ENCODE measurements around the gene ETS2. TPM values are rescaled to one million over a fixed set of nuclear protein-coding genes. Genes with fewer than 3 reads are reported as not detected.

The ETS2 gene
- total and polyA plus RNA-seq, 2 experiments from 2014 or later: 19.5 to 36.8 TPM

DNA sequence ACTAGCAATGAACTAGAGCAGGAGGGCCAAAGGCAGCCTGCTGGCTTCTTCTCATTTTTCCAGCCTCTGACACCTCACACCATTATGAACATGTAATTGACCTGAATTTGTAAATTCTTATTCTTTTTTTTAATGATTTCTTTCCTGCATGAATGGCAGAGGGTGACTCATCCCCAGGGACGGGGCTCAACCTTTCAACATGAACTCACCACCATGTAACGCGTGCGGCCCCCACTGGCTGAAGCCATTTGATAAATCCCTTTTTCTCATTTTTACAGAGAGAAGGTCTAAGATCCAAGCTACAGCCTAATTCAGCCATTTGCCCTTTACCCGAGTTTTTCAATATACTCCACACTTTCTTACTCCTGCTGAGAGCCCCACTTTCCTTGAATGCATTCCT is 9.3 kb upstream of the ETS2 start:
- Histone ChIP-seq H3K36me3 (ENCODE audit: insufficient read depth) (no peaks in the 10 kb centered on the region), H3K4me2 (no peak overlapping the region), H3K4me1 (ENCODE audit: insufficient read depth) (no peaks in the 10 kb centered on the region), H3K9me2 (ENCODE audit: insufficient read depth) (0 out of 2 replicates have a peak, but pooled peaks cover 9% of the 10 kb centered on the region), H3K79me2 (replicated peaks; ENCODE audit: insufficient read depth) (no peaks in the 10 kb centered on the region), H3K27ac (ENCODE audit: low read depth) (no peak overlapping the region), H3K27me3 (ENCODE audit: insufficient read depth) (no peaks in the 10 kb centered on the region), H2AFZ (peak overlapping the region; percentile 78), H4K20me1 (replicated peaks; ENCODE audit: insufficient read depth) (no peaks in the 10 kb centered on the region), H3F3A (replicated peaks; ENCODE audit: low read depth) (no peaks in the 10 kb centered on the region), H3K4me3 (no peak overlapping the region)
- ATAC-seq: no peak
- no peaks in the 10 kb centered on the region for H3K9me3 Mint-ChIP-seq
- H3K36me3 Mint-ChIP-seq (ENCODE audit: low read depth): no peaks in the 10 kb centered on the region; the same call in 2 of the 3 replicates
- no peak overlapping the region for H3K4me3 Mint-ChIP-seq
- no peak for DNase-seq (ENCODE audit: low spot score)
- peaks cover 11% of the 10 kb centered on the region for H3K4me1 Mint-ChIP-seq
- peaks cover 7% of the 10 kb centered on the region for H3K27me3 Mint-ChIP-seq (ENCODE audit: insufficient read depth, low read depth, poor library complexity)
- no peak for TF ChIP-seq NANOG (IDR thresholded peaks at IDR 0.05; ENCODE audit: borderline replicate concordance)
- TF ChIP-seq, protein P1, sequence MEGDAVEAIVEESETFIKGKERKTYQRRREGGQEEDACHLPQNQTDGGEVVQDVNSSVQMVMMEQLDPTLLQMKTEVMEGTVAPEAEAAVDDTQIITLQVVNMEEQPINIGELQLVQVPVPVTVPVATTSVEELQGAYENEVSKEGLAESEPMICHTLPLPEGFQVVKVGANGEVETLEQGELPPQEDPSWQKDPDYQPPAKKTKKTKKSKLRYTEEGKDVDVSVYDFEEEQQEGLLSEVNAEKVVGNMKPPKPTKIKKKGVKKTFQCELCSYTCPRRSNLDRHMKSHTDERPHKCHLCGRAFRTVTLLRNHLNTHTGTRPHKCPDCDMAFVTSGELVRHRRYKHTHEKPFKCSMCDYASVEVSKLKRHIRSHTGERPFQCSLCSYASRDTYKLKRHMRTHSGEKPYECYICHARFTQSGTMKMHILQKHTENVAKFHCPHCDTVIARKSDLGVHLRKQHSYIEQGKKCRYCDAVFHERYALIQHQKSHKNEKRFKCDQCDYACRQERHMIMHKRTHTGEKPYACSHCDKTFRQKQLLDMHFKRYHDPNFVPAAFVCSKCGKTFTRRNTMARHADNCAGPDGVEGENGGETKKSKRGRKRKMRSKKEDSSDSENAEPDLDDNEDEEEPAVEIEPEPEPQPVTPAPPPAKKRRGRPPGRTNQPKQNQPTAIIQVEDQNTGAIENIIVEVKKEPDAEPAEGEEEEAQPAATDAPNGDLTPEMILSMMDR (conservative IDR thresholded peaks at IDR 0.05; ENCODE audit: low read depth in 2 of 2): peak in 1 of 2 experiments; percentile 26; a peak in 2 of 4 replicates
- no peak for TF ChIP-seq ZNF114 (CRISPR knock-in tag; IDR thresholded peaks at IDR 0.05)
- TF ChIP-seq, protein P2, sequence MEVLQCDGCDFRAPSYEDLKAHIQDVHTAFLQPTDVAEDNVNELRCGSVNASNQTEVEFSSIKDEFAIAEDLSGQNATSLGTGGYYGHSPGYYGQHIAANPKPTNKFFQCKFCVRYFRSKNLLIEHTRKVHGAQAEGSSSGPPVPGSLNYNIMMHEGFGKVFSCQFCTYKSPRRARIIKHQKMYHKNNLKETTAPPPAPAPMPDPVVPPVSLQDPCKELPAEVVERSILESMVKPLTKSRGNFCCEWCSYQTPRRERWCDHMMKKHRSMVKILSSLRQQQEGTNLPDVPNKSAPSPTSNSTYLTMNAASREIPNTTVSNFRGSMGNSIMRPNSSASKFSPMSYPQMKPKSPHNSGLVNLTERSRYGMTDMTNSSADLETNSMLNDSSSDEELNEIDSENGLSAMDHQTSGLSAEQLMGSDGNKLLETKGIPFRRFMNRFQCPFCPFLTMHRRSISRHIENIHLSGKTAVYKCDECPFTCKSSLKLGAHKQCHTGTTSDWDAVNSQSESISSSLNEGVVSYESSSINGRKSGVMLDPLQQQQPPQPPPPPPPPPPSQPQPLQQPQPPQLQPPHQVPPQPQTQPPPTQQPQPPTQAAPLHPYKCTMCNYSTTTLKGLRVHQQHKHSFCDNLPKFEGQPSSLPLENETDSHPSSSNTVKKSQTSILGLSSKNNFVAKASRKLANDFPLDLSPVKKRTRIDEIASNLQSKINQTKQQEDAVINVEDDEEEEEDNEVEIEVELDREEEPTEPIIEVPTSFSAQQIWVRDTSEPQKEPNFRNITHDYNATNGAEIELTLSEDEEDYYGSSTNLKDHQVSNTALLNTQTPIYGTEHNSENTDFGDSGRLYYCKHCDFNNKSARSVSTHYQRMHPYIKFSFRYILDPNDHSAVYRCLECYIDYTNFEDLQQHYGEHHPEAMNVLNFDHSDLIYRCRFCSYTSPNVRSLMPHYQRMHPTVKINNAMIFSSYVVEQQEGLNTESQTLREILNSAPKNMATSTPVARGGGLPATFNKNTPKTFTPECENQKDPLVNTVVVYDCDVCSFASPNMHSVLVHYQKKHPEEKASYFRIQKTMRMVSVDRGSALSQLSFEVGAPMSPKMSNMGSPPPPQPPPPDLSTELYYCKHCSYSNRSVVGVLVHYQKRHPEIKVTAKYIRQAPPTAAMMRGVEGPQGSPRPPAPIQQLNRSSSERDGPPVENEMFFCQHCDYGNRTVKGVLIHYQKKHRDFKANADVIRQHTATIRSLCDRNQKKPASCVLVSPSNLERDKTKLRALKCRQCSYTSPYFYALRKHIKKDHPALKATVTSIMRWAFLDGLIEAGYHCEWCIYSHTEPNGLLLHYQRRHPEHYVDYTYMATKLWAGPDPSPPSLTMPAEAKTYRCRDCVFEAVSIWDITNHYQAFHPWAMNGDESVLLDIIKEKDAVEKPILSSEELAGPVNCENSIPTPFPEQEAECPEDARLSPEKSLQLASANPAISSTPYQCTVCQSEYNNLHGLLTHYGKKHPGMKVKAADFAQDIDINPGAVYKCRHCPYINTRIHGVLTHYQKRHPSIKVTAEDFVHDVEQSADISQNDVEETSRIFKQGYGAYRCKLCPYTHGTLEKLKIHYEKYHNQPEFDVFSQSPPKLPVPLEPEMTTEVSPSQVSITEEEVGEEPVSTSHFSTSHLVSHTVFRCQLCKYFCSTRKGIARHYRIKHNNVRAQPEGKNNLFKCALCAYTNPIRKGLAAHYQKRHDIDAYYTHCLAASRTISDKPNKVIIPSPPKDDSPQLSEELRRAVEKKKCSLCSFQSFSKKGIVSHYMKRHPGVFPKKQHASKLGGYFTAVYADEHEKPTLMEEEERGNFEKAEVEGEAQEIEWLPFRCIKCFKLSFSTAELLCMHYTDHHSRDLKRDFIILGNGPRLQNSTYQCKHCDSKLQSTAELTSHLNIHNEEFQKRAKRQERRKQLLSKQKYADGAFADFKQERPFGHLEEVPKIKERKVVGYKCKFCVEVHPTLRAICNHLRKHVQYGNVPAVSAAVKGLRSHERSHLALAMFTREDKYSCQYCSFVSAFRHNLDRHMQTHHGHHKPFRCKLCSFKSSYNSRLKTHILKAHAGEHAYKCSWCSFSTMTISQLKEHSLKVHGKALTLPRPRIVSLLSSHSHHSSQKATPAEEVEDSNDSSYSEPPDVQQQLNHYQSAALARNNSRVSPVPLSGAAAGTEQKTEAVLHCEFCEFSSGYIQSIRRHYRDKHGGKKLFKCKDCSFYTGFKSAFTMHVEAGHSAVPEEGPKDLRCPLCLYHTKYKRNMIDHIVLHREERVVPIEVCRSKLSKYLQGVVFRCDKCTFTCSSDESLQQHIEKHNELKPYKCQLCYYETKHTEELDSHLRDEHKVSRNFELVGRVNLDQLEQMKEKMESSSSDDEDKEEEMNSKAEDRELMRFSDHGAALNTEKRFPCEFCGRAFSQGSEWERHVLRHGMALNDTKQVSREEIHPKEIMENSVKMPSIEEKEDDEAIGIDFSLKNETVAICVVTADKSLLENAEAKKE (CRISPR knock-in tag; IDR thresholded peaks at IDR 0.05): no peak
- no peak overlapping the region; the same call in 1 of the 2 replicates for H3K27ac Mint-ChIP-seq

All from GM23338 (cell line).